ENCODE measurements around the gene MLLT6.

Gene MLLT6

DNA sequence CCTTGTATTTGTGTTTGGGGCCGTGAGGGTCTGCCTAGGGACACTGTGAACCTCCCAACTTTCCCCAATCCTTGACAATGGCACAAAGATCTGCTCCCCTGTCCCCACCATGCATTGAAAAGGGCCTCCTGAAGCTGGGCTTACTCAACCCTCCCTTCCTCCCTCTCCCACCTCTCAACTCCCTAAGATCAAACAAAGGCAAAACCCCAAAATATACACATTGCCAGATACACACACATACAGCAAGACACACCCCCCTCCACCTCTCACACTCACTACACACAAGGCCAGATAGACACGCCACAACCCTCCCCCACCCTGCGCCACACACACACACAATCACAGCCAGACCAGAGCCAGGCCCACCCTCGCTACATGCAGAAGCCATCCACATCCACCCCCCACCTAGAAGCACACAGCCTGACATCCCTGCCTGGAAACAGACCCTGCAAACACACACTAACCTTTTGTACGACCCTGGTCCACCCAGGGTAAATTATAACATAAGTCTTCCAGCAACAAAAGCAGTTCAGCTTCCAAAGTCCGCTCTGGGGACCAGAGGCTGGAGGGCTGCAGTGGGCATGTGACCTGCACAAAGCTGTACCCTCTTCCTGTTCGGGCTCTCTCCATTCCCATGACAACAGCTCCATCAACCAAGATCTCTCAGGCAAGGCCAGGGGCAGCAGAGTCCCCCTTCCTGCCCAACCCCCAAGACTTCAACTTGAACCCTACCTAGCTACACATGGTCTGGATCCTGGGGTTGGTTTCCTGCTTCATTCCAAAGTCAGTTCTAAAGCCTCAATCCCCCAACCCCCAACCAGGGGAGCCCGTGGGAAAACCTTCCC is 41.2 kb downstream of the MLLT6 start:
- TF ChIP-seq, protein P1, sequence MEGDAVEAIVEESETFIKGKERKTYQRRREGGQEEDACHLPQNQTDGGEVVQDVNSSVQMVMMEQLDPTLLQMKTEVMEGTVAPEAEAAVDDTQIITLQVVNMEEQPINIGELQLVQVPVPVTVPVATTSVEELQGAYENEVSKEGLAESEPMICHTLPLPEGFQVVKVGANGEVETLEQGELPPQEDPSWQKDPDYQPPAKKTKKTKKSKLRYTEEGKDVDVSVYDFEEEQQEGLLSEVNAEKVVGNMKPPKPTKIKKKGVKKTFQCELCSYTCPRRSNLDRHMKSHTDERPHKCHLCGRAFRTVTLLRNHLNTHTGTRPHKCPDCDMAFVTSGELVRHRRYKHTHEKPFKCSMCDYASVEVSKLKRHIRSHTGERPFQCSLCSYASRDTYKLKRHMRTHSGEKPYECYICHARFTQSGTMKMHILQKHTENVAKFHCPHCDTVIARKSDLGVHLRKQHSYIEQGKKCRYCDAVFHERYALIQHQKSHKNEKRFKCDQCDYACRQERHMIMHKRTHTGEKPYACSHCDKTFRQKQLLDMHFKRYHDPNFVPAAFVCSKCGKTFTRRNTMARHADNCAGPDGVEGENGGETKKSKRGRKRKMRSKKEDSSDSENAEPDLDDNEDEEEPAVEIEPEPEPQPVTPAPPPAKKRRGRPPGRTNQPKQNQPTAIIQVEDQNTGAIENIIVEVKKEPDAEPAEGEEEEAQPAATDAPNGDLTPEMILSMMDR (conservative IDR thresholded peaks at IDR 0.05; ENCODE audit: low read depth, low read length), result no peak
- no peak for DNase-seq (ENCODE audit: low read depth)
- H3K4me3 ChIP-seq (ENCODE audit: low read depth, low read length), result peak overlapping the region; percentile 99

DNA sequence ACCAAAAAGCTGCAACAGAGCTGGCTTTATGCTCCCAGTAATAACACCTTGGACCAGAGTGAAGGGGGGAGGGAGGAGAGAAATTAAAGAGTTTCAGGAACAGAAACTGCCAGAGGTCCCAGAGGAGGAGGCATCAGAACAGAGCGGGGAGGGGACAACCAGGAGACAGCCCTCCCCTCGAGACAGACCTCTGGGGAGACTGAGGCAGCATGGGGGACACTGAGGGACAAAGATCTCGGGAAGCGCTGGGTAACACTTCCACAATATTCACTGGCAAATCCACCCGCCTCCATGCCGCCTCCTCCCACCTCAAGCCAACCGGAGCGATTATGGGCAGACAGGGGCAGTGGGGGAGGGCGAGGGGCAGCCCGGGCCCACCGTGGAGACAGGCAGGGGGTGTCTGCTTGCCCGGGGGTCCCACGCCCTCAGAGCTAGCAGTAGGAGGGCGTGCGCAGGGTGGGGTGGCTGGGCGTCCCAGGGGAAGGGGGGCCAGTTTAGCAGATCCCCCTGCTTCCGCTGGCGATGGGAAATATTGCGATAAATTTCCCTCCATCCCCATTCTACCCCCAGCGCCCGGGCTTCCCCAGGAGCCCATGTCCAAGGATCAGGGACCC is 41.9 kb downstream of the MLLT6 start:
- TF ChIP-seq, protein P1 (conservative IDR thresholded peaks at IDR 0.05; ENCODE audit: low read depth, low read length), result no peak
- no peak for DNase-seq (ENCODE audit: low read depth)
- H3K4me3 ChIP-seq (ENCODE audit: low read depth, low read length), result peak overlapping the region; percentile 99

DNA sequence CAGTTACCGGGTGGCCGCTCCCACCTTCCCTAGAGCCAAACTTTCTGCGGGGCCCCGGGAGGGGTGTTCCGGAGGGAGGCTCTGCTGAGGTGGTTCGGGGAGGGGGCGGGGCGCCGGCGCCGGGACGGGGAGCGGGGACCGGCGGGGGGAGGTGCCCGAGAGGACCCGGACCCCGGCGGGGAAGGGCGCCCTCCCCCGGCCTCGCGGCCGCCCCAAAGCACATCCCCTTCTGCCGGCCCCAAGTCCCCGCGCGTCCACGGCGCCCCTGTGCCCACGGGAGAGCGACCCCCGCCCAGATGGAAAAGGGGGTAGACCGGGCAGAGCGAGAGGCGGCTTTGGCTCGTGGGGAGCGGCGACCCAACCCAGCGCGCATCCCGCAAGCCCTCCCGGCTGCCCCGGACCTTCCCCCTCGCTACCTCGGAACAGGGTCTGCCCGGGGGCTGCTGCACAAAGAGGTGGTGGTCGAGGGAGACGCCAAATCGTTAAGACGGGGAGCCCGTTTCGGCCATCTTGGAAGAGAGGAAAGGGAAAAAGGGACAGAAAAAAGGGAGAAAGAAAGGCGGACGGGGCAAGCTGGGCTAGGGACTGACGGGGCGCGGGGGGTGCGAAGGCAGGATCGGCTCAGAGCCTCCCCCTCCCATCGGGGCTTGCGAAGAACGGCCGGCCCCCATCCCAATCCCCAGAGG is 42.5 kb downstream of the MLLT6 start:
- no peak for DNase-seq (ENCODE audit: low read depth)
- TF ChIP-seq, protein P1 (conservative IDR thresholded peaks at IDR 0.05; ENCODE audit: low read depth, low read length), result no peak
- H3K4me3 ChIP-seq (ENCODE audit: low read depth, low read length), result peak overlapping the region; percentile 99

DNA sequence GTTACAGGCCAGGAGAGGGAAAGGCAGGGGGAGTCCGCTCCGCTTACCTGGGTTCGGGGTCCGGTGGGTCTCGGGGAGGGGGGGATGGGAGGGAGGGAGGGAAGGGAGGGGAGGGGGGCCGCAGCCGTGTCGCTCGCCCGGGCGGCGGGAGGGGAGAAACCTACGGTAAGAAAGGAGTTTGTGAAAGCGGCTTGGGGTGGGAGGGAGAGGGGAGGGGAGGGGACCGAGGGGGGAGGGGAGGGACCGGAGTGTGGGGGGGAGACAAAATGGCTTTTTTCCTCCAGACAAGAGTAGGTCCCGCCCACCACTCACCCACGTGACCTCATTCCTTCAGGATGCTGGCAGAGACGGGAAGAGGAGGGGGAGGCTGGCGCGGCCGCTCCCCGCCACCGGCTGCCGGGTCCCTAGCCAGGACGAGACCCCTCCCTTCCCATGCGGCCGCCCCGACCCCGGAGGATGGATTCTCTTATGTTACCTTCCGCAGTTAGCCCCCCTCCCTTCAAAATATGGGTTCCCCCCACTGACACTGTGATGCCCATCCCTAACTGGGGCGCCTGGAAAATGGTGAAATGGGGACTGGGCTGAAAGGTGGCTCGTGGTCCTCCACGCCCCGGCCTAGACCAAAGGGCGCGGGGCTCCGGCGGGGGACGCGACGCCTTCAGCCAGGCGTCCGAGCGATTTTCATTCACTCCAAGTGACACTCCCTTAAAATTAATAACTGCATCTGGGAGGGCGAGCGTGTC is 43.2 kb downstream of the MLLT6 start, which contains the start of gene PCGF2:
Gene PCGF2 (minus strand): TSS at position 188 of the 743 bp plus-strand sequence. CDS start 7,934 bp downstream, outside the sequence.
- TF ChIP-seq, protein P1 (conservative IDR thresholded peaks at IDR 0.05; ENCODE audit: low read depth, low read length), result no peak
- peak within 1 kb of the TSS; percentile 99 for H3K4me3 ChIP-seq (ENCODE audit: low read depth, low read length)
- DNase-seq (ENCODE audit: low read depth), result peak; percentile 83

DNA sequence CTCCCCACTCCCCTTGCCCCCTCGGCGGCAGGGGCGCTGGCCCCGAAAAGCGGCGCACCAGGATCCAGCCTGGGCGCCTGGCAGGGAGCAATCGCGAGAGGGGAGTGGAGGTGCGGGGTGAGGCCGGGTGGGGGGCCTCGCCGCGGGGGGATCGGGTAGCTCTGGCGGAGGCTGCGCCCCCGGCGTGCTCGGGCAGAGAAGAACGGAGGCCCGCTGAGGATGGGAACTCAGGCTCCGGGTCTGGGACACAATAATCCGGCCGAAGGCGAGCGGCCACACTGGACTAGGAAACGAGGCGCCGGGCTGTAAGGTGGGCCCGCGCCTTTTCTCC is 43.8 kb downstream of the MLLT6 start:
- peak overlapping the region; percentile 99 for H3K4me3 ChIP-seq (ENCODE audit: low read depth, low read length)
- TF ChIP-seq, protein P1 (conservative IDR thresholded peaks at IDR 0.05; ENCODE audit: low read depth, low read length), result no peak
- no peak for DNase-seq (ENCODE audit: low read depth)

DNA sequence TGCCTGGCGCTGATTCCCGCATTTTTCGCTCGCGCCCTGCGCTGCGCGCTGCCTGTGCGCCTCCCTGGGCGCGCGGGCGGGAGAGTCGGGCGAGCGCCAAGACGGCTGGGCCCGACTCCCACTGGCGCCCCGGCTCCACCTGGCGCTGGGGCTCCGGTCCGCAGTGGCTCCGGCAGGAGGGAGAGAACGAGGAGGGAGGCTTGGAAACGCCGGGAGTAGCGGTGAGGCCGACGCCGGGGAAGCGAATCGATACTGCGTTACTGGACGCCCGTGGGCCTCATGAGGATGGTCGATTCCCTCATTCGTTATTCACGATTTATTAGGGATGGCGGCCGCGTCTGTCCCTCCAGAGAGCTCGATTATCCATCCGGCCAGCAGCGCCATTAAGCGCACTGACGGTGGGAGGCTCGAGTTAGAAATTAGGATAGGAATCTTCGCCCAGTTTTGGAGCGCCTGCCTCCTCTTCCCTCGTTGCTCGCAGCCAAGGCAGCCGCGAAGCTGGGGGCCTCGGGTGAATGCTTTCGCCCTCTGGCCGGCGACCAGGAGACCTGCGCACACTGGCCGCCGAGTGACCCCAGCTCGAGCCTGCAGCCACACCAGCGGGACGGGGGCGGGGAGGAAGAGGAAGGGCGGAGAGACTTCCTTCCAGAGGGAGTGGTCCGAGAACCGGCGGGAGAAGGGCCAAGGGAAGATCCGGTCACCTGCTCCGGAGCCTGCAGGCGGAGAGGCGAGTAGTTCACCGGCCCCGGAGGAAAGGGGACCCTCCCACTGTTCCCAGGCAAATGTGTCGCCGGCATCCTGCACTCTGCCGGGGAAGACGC is 44.4 kb downstream of the MLLT6 start:
- DNase-seq (ENCODE audit: low read depth), result peak; percentile 66
- TF ChIP-seq, protein P1 (conservative IDR thresholded peaks at IDR 0.05; ENCODE audit: low read depth, low read length), result no peak
- peak overlapping the region; percentile 99 for H3K4me3 ChIP-seq (ENCODE audit: low read depth, low read length)

Measured in choroid plexus epithelial cell (primary cell).